Stimulated activated CD8-positive, alpha-beta memory T cell treated with anti-CD3 and anti-CD28 coated beads, Interleukin-4, amount 100 ng/mL, for 1 hour (primary cell): Measurements from ENCODE around the gene SAAL1.
"Not testable (repeated sequence)": the region's sequence is repeated elsewhere in the genome, so short reads cannot be mapped to it uniquely, and the experiment has no call there.

Experiments
- DNase-seq, 2 donors: peaks; one replicate each; pipeline ENCODE4 v3.0.0-alpha.2; 2020; ENCODE audit warnings: low read depth in 2 of 2, low spot score in 1 of 2

The SAAL1 gene, protein sequence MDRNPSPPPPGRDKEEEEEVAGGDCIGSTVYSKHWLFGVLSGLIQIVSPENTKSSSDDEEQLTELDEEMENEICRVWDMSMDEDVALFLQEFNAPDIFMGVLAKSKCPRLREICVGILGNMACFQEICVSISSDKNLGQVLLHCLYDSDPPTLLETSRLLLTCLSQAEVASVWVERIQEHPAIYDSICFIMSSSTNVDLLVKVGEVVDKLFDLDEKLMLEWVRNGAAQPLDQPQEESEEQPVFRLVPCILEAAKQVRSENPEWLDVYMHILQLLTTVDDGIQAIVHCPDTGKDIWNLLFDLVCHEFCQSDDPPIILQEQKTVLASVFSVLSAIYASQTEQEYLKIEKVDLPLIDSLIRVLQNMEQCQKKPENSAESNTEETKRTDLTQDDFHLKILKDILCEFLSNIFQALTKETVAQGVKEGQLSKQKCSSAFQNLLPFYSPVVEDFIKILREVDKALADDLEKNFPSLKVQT

DNA sequence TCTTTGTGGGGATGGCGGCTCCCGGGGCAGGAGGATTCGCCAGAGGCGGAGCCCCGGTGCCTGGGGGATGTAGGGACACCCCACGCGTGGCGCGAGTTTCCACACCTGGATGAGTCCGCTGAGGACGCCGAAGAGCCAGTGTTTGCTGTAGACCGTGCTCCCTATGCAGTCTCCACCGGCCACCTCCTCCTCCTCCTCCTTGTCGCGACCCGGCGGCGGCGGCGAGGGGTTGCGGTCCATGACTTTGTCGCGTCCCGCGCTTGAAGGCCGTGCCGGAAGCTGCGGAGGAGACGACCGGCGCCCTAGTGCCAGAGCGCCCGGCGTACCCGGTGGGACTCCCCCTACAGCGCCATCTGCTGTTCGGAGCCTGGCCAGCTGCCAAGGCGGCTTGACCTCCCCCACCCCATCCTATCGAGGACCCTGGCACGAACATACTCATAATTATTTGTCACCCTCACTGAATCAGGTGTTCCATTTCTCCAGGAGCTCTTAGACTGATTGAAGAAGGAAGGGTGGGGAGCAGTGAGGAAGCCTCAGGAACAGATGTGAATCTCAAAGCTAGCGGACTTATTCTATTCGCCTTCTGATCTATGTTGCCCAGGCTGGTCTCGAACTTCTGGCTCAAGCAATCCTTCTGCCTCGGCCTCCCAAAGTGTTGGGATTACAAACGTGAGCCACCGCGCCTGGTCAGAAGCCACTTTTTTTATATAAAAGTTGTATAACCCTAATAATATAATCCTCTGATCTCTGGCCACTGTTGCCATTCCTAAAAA is at the start of gene SAAL1:
Gene SAAL1, minus strand, starts transcription at position 281 of the 773 bp plus-strand sequence. Its CDS starts 41 bp downstream, at position 240.
- DNase-seq: peak; percentile 78 to 82

GRCh38 chr11:18151581-18151980 is 45.7 kb upstream of the SAAL1 start:
- no peak for DNase-seq

- no peak for DNase-seq
Observed at GRCh38 chr11:18145837-18146236, 40.0 kb upstream of the SAAL1 start.

GRCh38 chr11:18145025-18145424 is 39.1 kb upstream of the SAAL1 start:
- no peak for DNase-seq

DNA sequence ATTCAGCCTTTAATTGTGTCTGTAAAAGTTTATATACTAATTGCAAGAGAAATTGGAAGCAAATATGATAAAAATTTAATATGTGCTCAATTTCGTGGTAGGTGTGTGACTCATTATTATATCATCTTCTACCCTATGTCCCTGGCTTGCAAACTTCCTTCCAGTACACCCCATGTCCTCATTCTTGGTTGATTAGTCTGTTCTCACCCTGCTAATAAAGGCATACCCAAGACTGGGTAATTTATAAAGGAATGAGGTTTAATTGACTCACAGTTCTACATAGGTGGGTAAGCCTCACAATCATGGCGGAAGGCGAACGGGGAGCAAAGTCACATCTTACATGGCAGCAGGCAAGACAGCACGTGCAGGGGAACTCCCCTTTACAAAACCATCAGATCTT is 38.4 kb upstream of the SAAL1 start:
- no peak for DNase-seq

GRCh38 chr11:18140145-18140544 is 34.3 kb upstream of the SAAL1 start:
- DNase-seq: no peak

GRCh38 chr11:18137186-18137800 is 31.4 kb upstream of the SAAL1 start:
- DNase-seq: no peak

GRCh38 chr11:18135308-18135707 is 29.4 kb upstream of the SAAL1 start:
- DNase-seq: no peak

DNA sequence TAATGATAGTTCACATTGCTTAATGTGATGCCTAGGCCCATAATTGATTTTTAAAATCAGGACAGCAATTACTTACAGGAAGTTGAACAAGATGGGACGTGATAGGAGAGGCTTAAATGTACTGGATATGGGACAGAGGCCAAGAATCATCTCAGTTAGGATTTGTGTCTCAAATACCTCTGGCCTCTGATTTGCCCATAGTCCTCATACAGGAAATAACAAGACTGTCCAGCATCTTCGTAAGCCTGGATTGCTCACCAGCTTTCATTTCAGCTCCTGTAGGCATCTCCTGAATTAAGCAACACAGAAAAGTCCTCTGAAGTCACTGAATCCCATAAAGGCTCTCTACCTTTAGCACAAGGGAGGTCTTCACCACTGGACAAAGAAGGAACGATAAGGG is 26.5 kb upstream of the SAAL1 start, which contains the start of gene MRGPRX3:
Gene MRGPRX3, plus strand, starts transcription at position 231 of the 400 bp plus-strand sequence. CDS start 4,632 bp downstream, outside the sequence.
- DNase-seq: no peak

DNA sequence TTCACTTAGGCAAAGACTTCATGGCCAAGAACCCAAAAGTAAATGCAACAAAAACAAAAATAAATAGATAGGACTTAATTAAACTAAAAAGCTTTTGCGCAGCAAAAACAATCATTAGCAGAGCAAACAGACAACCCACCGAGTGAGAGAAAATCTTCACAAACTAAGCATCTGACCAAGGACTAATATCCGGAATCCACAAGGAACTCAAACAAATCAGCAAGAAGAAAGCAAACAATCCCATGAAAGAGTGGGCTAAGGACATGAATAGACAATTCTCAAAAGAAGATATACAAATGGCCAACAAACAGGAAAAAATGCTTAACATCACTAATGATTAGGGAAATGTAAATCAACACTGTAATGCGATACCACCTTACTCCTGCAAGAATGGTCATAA is 25.2 kb upstream of the SAAL1 start:
- DNase-seq: not testable (repeated sequence)

GRCh38 chr11:18121331-18121828 is 15.5 kb upstream of the SAAL1 start:
- not testable (repeated sequence) for DNase-seq

DNA sequence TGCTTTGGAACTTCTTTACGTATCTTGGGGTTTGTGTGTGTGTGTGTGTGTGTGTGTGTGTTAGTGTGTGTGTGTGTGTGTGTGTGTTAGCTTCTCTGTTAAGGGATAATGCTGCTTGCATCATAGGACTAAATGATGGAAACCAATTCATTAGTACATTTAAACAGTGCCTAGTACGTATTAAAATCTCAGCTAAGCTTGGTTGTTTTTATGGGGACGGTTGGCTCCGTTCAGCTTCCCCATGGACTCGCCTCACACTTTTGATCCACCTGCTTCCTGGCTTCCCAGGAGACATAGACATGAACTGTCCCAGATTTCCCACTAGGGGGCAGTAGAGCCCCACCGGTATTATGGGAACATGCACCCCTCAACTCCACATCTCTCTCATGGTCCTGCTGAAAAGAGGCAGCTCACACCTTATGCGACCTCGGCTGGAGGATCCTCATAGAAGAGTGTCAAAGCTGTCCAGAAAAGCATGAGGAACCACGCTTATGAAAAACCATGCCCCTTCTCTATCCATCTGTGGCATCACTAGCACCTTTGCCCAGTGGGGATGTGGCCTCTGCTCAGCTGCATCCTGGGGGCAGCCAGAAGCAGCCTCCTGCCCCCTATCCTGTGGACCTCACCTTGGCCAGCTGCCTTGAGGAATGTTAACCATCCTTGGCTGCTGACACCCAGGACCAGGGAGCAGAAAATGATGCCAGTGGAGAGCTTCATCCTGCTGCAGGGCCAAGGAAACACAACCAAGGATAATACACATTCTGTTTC is 9.7 kb upstream of the SAAL1 start:
- peak in 1 of 2 donors; percentile 47 for DNase-seq

GRCh38 chr11:18111005-18111404 is 5.1 kb upstream of the SAAL1 start:
- DNase-seq: no peak

DNA sequence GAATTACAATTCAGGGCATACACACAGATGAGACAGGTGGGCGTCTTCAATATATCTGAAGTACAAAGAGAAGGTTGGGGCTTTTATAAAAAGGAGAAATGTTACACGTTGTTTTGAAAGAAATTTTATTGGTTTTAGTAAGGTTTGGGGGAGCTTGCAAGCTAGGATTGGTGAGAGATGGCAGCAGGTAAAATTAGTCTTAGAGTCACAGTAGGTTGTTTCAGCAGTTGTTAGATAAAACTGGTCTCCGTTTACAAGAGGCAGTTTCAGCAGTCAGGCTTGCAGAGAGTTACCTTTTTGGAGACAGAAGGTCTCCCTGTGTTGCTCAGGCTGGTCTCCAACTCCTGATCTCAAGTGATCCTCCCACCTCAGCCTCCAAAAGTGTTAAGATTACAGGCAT is 2.4 kb upstream of the SAAL1 start:
- no peak for DNase-seq

DNA sequence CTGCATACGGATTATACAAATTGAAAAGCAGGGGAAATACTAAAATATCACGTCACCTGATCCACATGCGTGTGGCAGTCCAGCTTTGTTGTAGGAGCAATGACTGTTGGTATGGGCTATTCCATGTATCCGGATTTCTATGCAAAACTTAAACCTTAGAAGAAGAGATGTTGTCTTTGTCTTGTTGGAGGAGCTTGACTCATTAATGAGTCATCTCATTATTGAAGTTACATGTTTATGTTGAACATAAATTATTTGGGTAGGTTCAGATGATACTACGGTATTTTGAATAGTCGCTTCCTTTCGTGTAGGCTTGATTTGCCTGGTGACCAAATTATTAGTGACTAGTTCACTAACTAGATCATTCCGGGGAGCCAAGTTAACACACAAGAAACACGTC is 806 bp upstream of the SAAL1 start:
- DNase-seq: no peak

DNA sequence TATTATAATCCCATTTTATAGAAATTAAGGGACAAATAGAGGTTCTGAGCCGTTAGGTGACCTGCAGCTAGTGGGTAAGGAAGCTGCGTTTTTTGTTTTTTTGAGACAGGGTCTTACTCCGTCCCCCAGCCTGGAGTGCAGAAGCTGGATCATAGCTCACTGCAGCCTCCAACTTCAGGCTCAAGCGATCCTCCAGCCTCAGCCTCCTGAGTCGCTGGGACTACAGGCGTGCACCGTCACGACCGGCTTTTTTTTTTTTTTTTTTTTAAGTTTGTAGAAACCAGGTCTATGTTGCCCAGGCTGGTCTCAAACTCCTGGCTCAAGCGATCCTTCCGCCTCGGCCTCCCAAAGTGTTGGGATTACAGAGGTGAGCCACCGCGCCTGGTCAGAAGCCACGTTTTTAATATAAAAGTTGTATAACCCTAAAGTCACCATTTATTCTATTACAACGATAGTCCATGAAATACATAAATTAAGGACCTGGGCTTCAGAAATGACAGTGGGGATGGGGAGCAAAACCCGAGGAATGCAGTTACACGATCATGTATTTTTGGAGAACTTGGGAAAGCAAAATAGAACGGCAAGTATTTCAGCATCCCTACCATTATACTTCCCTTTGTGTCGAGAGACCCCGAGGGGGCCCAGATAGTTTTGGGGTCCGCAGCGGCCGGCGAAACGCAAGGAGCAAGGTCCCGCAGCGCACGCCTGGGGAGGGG is 638 bp downstream of the SAAL1 start:
- no peak for DNase-seq

- DNase-seq: no peak
Observed at GRCh38 chr11:18100926-18101656, 4.8 kb downstream of the SAAL1 start.

GRCh38 chr11:18093959-18094358 is 11.9 kb downstream of the SAAL1 start:
- DNase-seq: no peak

GRCh38 chr11:18091731-18092130 is 14.2 kb downstream of the SAAL1 start:
- DNase-seq: no peak
